ENCODE data around the gene SLC25A36. TPM values are rescaled to one million over a fixed set of nuclear protein-coding genes. Genes with fewer than 3 reads are reported as not detected.
"Not testable (repeated sequence)": the region's sequence is repeated elsewhere in the genome, so short reads cannot be mapped to it uniquely, and the experiment has no call there.

Gene SLC25A36
- total RNA-seq, 2 experiments from 2014 or later = 61.4 to 65.1 TPM

DNA sequence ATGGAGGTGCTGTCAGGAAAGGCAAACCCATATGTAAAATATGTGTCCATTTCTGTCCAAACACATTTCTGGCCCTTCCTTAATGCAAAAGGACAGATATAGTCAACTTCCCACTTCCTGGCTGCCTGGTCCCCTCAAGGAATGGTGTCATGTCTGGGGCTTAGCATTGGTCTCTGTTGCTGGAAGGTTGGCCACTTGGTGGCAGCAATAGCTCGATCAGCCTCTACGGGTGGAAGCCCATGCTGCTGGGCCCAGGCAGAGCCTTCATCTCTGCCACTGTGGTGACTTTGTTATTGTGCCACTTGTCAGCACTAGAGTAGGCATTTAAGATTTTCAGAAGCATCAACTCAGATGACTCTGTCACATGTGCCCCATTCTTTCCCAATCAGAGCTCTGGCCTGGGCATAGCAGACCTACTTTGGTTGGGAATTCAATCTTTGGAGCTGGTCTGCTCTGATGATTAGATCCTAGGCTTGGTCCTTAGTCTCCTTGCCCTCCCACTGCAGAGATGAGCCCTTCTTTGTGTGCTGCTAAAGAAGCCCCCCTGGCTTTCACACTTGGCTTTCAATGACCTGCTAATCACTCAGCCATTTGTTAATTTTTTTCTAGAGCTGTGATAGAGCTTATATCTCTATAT, 58.5 kb downstream of the SLC25A36 start:
- no peak overlapping the region for H3K4me3 Mint-ChIP-seq
- H3K27ac Mint-ChIP-seq = no peak overlapping the region
- peak; percentile 47 for DNase-seq
- no peaks in the 10 kb centered on the region for H3K36me3 Mint-ChIP-seq
- peaks cover 5% of the 10 kb centered on the region for H3K4me1 Mint-ChIP-seq
- no peaks in the 10 kb centered on the region for H3K27me3 Mint-ChIP-seq
- H3K9me3 Mint-ChIP-seq = no peaks in the 10 kb centered on the region

GRCh38 chr3:141000686-141001085, 59.0 kb downstream of the SLC25A36 start:
- Mint-ChIP-seq H3K9me3 (no peaks in the 10 kb centered on the region), H3K27ac (no peak overlapping the region), H3K4me1 (peaks cover 5% of the 10 kb centered on the region), H3K4me3 (no peak overlapping the region), H3K27me3 (no peaks in the 10 kb centered on the region), H3K36me3 (no peaks in the 10 kb centered on the region)
- no peak for DNase-seq

DNA sequence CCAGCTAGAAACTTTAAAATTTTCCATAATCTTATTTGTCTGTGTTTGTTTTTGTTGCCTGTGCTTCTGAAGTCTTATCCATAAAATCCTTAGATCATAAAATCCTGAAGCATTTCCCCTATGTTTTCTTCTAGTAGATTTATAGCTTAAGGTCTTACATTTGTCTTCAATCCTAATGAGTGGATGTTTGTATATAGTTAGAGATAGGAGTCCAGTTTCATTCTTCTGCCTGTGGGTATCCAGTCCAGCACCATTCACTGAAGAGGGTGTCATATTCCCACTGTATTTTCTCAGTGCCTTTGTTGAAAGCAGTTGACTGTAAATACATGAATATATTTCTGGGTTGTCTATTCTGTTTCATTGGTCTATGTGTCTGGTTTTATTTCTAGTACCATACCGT, 64.7 kb downstream of the SLC25A36 start:
- Mint-ChIP-seq H3K4me1 (peaks cover 2% of the 10 kb centered on the region), H3K27me3 (peaks cover 37% of the 10 kb centered on the region), H3K4me3 (no peak overlapping the region), H3K27ac (no peak overlapping the region), H3K9me3 (no peaks in the 10 kb centered on the region), H3K36me3 (no peaks in the 10 kb centered on the region)
- no peak for DNase-seq

GRCh38 chr3:141009496-141009895, 67.9 kb downstream of the SLC25A36 start:
- peaks cover 39% of the 10 kb centered on the region for H3K27me3 Mint-ChIP-seq
- no peak overlapping the region for H3K27ac Mint-ChIP-seq
- no peak for DNase-seq
- H3K4me1 Mint-ChIP-seq = peaks cover 5% of the 10 kb centered on the region
- no peaks in the 10 kb centered on the region for H3K36me3 Mint-ChIP-seq
- no peaks in the 10 kb centered on the region for H3K9me3 Mint-ChIP-seq
- H3K4me3 Mint-ChIP-seq = no peak overlapping the region

GRCh38 chr3:141011232-141011996, 69.8 kb downstream of the SLC25A36 start:
- peak; percentile 79 for DNase-seq
- peaks cover 5% of the 10 kb centered on the region for H3K4me1 Mint-ChIP-seq
- no peak overlapping the region for H3K27ac Mint-ChIP-seq
- H3K9me3 Mint-ChIP-seq = no peaks in the 10 kb centered on the region
- no peak overlapping the region for H3K4me3 Mint-ChIP-seq
- no peaks in the 10 kb centered on the region for H3K36me3 Mint-ChIP-seq
- peaks cover 41% of the 10 kb centered on the region for H3K27me3 Mint-ChIP-seq

GRCh38 chr3:141011997-141012262, 70.3 kb downstream of the SLC25A36 start:
- Mint-ChIP-seq H3K36me3 (no peaks in the 10 kb centered on the region), H3K4me3 (no peak overlapping the region), H3K4me1 (peaks cover 7% of the 10 kb centered on the region), H3K27ac (no peak overlapping the region), H3K27me3 (peaks cover 37% of the 10 kb centered on the region), H3K9me3 (no peaks in the 10 kb centered on the region)
- no peak for DNase-seq

DNA sequence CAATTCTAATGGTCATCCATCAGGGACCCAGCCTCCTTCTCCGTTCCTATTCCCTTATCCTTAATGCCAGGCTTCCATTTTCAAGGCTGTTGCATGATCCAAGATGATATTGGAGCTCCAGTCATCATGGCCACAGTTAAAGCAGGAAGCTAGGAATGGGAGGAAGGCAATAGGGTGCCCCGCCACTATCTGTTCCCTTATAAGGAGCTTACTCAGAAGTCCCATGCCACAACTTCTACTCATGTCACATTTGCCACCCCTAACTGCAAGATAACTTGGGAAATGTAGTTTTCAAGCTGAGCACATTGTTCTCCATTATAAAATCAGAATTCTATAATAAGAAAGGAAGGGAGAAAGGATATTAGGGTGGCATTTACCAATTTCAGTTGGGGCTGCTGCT, 70.9 kb downstream of the SLC25A36 start:
- H3K27ac Mint-ChIP-seq = no peak overlapping the region
- H3K4me3 Mint-ChIP-seq = no peak overlapping the region
- peaks cover 12% of the 10 kb centered on the region for H3K4me1 Mint-ChIP-seq
- DNase-seq = no peak
- peaks cover 37% of the 10 kb centered on the region for H3K27me3 Mint-ChIP-seq
- H3K9me3 Mint-ChIP-seq = peaks cover 1% of the 10 kb centered on the region
- no peaks in the 10 kb centered on the region for H3K36me3 Mint-ChIP-seq

DNA sequence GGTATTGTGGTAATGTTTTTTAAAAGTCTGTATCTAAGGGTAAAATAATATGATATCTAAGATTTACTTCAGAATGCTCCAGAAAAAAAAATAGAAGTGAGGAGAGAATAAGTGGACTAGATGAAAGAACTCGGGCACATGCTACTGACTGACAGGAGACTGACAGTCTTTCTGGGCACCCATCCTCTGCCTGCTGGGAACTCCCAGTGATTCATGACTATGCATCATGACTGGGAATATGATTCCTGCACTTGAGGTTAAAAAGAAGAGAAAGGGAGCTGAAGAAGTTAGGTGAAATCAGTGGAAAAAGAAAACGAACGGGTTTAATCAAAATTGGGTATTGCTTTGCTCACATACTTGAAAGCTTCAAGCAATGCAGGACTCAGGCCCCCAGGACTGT, 73.8 kb downstream of the SLC25A36 start:
- DNase-seq = no peak
- Mint-ChIP-seq H3K36me3 (no peaks in the 10 kb centered on the region), H3K27me3 (peaks cover 12% of the 10 kb centered on the region), H3K4me3 (no peak overlapping the region), H3K27ac (no peak overlapping the region), H3K4me1 (peaks cover 29% of the 10 kb centered on the region), H3K9me3 (peaks cover 5% of the 10 kb centered on the region)

- H3K27me3 Mint-ChIP-seq, H3K9me3 Mint-ChIP-seq, H3K36me3 Mint-ChIP-seq: not testable (repeated sequence)
- H3K4me1 Mint-ChIP-seq = peaks cover 27% of the 10 kb centered on the region
- DNase-seq = peak; percentile 65
- peak overlapping the region; percentile 35 for H3K4me3 Mint-ChIP-seq
- peak overlapping the region; percentile 39 for H3K27ac Mint-ChIP-seq
Observed at GRCh38 chr3:141017366-141018322, 76.0 kb downstream of the SLC25A36 start.

DNA sequence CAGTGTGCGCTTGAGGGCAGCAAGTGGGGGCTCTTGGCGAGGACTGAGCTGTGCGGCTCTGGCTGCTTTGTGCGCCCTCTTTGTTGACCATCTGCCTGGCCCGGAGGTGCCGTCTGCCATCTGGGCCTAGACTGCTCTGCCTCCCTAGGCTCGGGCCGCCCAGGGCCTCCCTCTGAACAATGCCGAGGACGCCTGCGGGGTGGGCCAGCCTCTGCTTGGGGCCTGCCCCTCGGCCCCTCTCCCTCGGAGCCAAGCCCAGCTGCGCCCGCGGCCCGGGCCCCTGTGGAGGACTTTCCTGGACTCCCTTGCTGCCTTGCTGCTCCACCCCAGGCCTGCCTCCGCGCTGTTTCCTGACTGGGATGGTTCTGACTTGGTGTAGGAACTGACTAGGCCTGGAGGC, 77.6 kb downstream of the SLC25A36 start:
- no peak for DNase-seq
- H3K9me3 Mint-ChIP-seq = peaks cover 5% of the 10 kb centered on the region
- peaks cover 5% of the 10 kb centered on the region for H3K27me3 Mint-ChIP-seq
- peaks cover 27% of the 10 kb centered on the region for H3K4me1 Mint-ChIP-seq
- no peaks in the 10 kb centered on the region for H3K36me3 Mint-ChIP-seq
- no peak overlapping the region for H3K27ac Mint-ChIP-seq
- H3K4me3 Mint-ChIP-seq = no peak overlapping the region

- H3K4me3 Mint-ChIP-seq = no peak overlapping the region
- peaks cover 3% of the 10 kb centered on the region for H3K27me3 Mint-ChIP-seq
- peaks cover 5% of the 10 kb centered on the region for H3K9me3 Mint-ChIP-seq
- no peak overlapping the region for H3K27ac Mint-ChIP-seq
- peaks cover 27% of the 10 kb centered on the region for H3K4me1 Mint-ChIP-seq
- peak; percentile 18 for DNase-seq
- no peaks in the 10 kb centered on the region for H3K36me3 Mint-ChIP-seq
Observed at GRCh38 chr3:141020143-141020830, 78.7 kb downstream of the SLC25A36 start.

- no peak overlapping the region for H3K4me3 Mint-ChIP-seq
- H3K9me3 Mint-ChIP-seq = peaks cover 5% of the 10 kb centered on the region
- no peak for DNase-seq
- H3K36me3 Mint-ChIP-seq = no peaks in the 10 kb centered on the region
- H3K4me1 Mint-ChIP-seq = peaks cover 27% of the 10 kb centered on the region
- no peak overlapping the region for H3K27ac Mint-ChIP-seq
- no peaks in the 10 kb centered on the region for H3K27me3 Mint-ChIP-seq
Observed at GRCh38 chr3:141021261-141021660, 79.6 kb downstream of the SLC25A36 start.
